ENCODE data around the gene HS6ST3. TPM values are rescaled to one million over a fixed set of nuclear protein-coding genes. Genes with fewer than 3 reads are reported as not detected.

The HS6ST3 gene
- total and polyA plus RNA-seq, 2 of the 13 experiments (the other 11 are each of a cell fraction or from before 2014, with no cell fraction given) = not detected

DNA sequence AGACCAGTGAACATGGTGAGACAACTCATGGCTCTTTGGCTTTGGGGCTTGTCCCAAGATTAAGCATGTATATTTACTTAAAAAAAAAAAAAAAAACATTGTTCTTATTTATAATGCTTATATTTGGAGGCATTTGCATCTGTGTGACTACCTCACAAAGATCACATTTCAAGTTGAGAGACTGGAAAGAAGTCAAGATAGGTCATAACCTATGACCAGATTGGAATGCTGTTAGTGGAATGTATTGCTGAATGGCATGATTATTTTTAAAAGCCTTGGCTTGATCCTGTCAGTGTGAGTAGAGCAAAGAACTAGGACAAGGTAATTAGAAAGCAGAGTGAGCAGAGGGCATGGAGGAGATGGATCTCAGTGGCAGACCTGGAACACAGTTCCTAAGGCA, 689.8 kb downstream of the HS6ST3 start:
- Histone ChIP-seq H4K20me1 (ENCODE audit: insufficient read depth, low read length) (no peaks in the 10 kb centered on the region), H3K4me1 (ENCODE audit: insufficient read depth, low read length) (no peaks in the 10 kb centered on the region), H3K9me3 (ENCODE audit: low read length) (no peaks in the 10 kb centered on the region), H3K27me3 (ENCODE audit: control insufficient read depth in 1 of 2, insufficient read depth in 2 of 2, low read length in 2 of 2) (no peaks in the 10 kb centered on the region), H2AFZ (ENCODE audit: low read length) (no peak overlapping the region), H3K4me3 (replicated peaks in 1 of 3; ENCODE audit: insufficient read depth in 1 of 3, low read depth in 2 of 3, low read length in 3 of 3) (no peak overlapping the region), H3K9ac (ENCODE audit: insufficient read depth, low read depth, low read length) (no peak overlapping the region), H3K27ac (ENCODE audit: extremely low read length, insufficient read depth, low read length) (no peak overlapping the region), H3K79me2 (ENCODE audit: insufficient read depth, low read length) (no peaks in the 10 kb centered on the region), H3K4me2 (ENCODE audit: low read depth, low read length) (no peak overlapping the region), H3K36me3 (replicated peaks in 1 of 2; ENCODE audit: control insufficient read depth in 1 of 2, insufficient read depth in 2 of 2, low read length in 2 of 2) (no peaks in the 10 kb centered on the region)
- no peak for FAIRE-seq
- ChIA-PET POLR2A (no interaction called here), CTCF (ENCODE audit: low intra/inter-chr PET ratio, low total read pairs) (no interaction called here)
- intact Hi-C loops (cut with micrococcal nuclease; ENCODE audit: unreplicated experiment) = no loop called here
- ATAC-seq = no peak
- in situ Hi-C loops (cut with HindIII; ENCODE audit: extremely low pct_ligation_motif_present, low pct_unique_long_range_greater_than_20kb) = no loop called here
- BruUV-seq (replicated peaks) = no TSS peak
- TF ChIP-seq, protein P1, sequence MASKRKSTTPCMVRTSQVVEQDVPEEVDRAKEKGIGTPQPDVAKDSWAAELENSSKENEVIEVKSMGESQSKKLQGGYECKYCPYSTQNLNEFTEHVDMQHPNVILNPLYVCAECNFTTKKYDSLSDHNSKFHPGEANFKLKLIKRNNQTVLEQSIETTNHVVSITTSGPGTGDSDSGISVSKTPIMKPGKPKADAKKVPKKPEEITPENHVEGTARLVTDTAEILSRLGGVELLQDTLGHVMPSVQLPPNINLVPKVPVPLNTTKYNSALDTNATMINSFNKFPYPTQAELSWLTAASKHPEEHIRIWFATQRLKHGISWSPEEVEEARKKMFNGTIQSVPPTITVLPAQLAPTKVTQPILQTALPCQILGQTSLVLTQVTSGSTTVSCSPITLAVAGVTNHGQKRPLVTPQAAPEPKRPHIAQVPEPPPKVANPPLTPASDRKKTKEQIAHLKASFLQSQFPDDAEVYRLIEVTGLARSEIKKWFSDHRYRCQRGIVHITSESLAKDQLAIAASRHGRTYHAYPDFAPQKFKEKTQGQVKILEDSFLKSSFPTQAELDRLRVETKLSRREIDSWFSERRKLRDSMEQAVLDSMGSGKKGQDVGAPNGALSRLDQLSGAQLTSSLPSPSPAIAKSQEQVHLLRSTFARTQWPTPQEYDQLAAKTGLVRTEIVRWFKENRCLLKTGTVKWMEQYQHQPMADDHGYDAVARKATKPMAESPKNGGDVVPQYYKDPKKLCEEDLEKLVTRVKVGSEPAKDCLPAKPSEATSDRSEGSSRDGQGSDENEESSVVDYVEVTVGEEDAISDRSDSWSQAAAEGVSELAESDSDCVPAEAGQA (IDR thresholded peaks at IDR 0.05; ENCODE audit: low read depth) = no peak
- TF ChIP-seq, protein P1 (CRISPR knock-in tag; IDR thresholded peaks at IDR 0.05; ENCODE audit: borderline replicate concordance) = no peak
- TF ChIP-seq ZNF724P (CRISPR knock-in tag; IDR thresholded peaks at IDR 0.05; ENCODE audit: borderline replicate concordance) (no peak), ZNF773 (CRISPR knock-in tag; IDR thresholded peaks at IDR 0.05; ENCODE audit: borderline replicate concordance) (no peak)
- DNase-seq (ENCODE audit: low spot score) = no peak
